ENCODE data around the gene FYN.

DNA sequence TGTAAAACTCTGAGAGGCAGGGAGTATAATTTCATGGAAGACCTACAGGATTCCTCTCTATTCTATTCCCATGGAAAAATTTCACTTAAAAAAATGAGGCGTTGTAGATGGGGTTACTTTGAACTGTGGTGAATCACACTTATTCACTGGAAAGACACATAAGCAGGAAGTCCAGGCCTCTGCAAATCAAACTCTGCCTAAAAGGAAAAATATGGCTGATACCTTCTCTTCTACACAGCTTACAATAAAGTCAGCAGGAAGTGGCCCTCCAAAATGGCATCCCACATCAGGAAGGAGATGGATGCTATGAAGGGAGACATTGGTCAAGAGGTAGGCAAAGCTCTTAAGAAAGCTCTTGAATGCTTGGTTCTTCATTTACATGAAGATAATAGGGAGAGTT lies 115.9 kb downstream of the FYN start:
- TF ChIP-seq, protein P1, sequence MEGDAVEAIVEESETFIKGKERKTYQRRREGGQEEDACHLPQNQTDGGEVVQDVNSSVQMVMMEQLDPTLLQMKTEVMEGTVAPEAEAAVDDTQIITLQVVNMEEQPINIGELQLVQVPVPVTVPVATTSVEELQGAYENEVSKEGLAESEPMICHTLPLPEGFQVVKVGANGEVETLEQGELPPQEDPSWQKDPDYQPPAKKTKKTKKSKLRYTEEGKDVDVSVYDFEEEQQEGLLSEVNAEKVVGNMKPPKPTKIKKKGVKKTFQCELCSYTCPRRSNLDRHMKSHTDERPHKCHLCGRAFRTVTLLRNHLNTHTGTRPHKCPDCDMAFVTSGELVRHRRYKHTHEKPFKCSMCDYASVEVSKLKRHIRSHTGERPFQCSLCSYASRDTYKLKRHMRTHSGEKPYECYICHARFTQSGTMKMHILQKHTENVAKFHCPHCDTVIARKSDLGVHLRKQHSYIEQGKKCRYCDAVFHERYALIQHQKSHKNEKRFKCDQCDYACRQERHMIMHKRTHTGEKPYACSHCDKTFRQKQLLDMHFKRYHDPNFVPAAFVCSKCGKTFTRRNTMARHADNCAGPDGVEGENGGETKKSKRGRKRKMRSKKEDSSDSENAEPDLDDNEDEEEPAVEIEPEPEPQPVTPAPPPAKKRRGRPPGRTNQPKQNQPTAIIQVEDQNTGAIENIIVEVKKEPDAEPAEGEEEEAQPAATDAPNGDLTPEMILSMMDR (IDR thresholded peaks at IDR 0.05) = no peak
- TF ChIP-seq EP300 (IDR thresholded peaks at IDR 0.05) (no peak), POLR2A (IDR thresholded peaks at IDR 0.05) (no peak)

Data from tibial nerve (tissue), 4 donors.